Hippocampal formation (tissue), 2 donors: ENCODE data around the gene RNASEH2A.

Experiments used
- DNase-seq, 2 donors: peaks; one replicate each; lab custom pipeline; 2025; lab: John Stamatoyannopoulos, UW

The RNASEH2A gene

DNA sequence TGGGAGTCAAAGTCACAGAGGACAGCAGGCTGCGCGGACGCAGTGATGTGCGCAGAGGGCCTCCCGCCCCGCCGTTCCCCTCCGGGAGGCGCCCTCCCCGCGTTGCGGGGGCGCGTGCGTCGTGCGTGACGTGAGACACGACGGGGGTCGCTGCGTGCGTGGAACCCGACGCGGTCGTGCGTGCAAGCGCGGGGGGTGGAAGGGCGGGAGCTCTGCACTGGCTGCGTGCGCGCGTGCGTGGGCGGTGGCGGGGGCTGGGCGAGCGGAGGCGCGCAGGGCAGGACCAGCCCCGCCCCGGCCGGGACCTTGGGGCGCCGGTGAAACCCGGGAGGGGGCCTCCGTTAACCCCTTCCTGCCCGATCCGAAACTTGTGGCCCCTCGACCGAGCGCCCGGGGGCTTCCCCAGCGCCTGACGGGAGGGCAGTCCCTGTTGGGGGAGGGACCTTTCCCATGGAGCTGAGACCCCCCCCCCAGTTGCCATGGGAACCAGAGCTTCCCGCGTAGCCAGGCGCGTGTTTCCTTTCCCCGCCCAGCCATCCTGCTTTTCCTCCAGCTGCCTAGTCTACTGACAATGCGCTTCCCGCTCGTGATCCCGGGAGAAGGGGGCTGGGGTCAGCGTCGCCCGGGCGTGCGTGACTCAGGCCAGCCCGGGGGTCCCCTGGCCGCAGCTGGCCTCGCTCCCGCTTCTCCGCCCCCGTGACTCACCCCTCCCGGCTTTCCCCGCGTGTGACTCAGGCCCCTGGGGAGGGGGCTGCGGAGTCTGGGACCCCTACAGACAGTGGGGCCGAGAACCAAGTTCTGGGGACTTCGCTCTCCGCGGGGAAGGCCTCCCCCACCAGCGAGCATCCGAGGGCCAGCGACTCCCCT lies 23.7 kb upstream of the RNASEH2A start:
- peak; percentile 74 to 75 for DNase-seq

DNA sequence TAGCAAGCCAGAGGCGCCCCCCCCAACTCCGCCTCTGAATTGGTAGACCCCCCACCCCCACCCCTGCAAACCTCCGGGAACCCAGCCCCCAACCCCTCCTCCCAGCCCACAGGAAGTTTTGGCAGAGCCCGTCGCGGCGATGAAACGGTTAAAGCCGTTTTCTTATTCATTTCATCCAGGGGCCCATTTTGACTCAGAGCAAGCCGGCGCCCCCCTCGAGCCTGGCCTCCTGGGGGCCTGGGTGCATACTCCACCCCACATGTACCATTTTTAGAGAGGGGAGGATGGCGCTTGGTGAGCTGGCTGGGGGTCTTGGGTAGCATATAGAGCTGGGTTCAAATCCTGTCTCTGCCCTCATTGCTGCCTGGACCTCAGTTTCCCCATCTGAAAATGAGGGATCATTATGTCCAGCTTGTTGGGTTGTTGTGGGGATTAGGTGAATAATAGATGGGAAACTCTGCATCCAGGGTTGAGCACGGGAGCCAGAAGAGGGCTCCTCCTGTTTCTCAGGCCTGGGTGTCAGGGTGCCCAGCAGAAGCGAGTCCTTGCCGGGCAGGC lies 23.0 kb upstream of the RNASEH2A start:
- no peak for DNase-seq

GRCh38 chr19:12783849-12784393 lies 22.5 kb upstream of the RNASEH2A start:
- no peak for DNase-seq

DNA sequence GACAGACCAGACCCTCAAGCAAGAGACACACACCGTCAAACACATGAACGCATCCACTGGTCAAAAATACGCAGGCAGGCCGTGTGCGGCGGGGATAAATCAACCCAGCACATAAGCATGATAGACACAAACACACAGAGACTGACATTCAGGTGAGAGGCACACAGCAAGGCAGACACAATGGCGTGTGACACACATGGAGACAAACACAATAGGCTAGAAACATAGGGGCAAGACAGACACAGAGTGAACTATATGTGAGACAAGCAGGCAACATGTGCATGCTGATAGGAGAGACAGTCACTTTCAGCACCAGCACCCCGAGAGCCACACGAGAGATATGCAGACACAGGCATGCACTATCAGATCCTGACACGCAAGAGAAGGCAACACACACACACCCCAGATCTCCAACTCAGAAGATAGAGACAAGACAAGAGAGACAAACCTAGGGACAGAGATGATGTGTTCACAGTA lies 22.0 kb upstream of the RNASEH2A start:
- no peak for DNase-seq

DNA sequence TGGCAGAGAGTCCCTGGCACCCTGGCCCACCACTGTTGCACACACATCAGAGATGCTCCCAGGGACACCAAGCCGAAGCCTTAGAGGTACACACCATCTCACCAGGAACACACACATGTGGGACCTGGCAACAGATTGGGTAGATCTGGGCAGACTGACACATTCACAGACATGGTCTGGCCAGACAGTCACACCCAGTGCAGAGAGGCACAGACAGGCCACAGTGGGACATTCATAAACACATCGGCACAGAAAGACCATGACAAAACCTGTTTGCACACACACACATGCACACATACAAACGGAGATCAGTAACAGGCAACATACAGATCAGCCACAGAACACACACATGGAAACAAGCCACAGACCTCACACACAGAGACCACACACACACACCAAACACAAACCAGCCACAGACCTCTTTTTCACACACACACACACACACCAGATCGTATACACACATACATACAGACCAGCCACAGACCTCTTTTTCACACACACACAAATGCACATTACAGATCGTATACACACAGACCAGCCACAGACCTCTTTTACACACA lies 21.4 kb upstream of the RNASEH2A start:
- DNase-seq, result no peak

DNA sequence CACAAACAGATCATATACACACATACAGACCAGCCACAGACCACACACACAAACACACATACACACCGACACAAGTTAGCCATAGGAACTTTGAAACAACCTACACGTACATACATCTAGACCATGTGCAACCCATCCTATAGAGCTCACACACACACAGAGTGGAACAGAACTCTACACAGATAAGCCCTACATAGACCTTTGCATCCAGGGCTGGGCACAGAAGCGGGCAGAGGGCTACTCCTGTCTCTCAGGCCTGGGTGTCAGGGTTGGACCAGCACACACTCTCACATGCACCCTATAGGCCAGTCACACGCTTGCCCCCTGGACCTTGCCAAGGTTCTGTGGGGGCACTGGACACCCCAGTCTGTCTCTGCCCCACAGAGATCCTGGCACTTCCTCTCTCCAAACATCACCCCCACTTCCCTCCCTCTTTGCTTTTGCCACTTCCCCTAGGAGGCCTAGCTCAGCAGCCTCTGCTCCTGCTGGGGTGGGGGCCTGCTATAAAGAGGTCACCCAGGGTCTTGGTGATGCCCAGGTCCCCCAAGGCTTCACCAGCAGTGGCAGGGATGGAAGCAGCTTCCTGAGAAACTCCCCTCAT lies 20.9 kb upstream of the RNASEH2A start:
- peak; percentile 17 to 37 for DNase-seq

DNA sequence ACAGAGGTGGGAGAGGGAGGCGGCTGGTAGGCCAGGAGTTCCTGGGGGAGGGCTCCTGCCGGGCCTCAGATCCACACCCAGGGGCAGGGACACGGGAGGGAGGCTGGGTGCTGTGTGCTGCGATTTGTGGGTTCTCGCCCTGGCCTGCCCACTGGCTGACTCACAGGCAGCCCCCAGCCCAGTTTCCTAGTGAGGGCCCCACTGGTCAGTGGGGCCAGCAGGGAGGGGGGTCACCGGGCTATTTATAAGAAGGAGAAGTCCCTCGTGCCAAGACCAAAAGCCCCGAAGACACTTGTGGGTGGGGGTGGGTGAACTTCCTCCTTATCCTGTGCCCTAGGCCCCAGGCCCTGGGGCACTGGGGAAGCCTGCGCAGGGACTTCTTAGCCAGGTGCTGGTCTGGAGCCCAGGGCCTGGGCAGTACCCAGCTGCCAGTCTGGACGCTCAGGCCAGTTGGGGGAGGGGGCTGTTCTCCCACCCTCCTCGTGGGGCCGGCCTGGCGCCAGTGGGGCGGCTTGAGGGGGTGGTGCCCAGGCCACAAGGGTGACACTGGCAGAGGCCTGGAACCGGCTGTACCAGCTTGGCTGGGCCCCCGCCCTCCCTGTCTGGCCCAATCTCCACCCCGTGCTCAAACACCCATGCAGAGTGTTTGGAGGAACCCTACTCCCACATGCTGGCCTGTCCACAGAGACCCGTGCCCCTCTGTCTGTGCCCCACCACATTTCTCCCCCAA lies 20.1 kb upstream of the RNASEH2A start:
- peak; percentile 45 to 56 for DNase-seq

DNA sequence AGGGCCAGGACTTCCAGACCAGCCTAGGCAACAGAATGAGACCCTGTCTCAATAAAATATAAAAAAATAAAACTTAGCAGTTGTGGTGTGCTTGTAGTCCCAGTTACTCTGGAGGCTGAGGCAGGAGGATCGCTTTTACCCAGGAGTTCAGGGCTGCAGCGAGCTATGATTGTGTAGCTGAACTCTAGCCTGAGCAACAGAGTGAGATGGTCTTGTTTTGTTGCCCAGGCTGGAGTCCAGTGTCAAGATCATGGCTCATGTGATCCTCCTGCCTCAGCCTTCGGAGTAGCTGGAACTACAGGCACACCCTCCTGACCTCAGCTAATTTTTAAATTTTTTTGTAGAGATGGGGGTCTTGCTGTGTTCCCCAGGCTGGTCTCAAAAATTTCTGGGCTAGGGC lies 19.4 kb upstream of the RNASEH2A start:
- DNase-seq, result no peak

DNA sequence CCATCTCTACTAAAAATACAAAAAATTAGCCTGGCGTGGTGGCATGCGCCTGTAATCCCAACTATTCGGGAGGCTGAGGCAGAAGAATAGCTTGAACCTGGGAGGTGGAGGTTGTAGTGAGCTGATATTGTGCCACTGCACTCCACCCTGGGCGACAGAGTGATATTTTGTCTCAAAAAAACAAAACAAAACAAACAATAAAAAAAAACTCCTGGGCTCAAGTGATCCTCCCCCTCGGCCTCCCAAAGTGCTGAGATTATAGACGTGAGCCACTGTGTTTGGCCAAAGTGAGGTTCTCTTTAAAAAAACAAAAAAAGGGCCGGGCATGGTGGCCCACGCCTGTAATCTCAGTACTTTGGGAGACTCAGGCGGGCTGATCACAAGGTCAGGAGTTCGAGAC lies 18.9 kb upstream of the RNASEH2A start:
- no peak for DNase-seq

GRCh38 chr19:12788042-12788681 lies 18.2 kb upstream of the RNASEH2A start:
- DNase-seq, result no peak

DNA sequence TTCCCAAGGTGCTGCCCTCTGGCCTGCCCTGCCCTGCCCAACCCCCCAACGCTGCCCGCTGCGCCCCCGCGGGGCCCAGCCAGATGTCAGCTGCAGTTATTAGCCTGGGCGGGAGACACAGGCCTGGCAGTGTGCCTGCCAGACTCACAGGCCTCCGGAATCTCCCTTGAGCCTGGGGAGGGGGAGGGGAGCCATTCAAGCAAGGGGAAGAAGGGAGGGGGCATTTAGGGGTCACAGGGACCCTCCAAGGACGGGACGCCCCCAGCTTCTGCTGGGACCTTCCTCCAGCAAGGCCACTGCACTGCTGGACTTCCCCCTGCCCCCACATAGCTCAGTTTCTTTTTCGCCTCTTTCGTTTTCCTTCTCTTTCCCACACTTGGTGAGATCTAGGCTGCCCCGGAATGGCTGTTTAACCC lies 17.7 kb upstream of the RNASEH2A start:
- DNase-seq, result peak in 1 of 2 donors; percentile 52

DNA sequence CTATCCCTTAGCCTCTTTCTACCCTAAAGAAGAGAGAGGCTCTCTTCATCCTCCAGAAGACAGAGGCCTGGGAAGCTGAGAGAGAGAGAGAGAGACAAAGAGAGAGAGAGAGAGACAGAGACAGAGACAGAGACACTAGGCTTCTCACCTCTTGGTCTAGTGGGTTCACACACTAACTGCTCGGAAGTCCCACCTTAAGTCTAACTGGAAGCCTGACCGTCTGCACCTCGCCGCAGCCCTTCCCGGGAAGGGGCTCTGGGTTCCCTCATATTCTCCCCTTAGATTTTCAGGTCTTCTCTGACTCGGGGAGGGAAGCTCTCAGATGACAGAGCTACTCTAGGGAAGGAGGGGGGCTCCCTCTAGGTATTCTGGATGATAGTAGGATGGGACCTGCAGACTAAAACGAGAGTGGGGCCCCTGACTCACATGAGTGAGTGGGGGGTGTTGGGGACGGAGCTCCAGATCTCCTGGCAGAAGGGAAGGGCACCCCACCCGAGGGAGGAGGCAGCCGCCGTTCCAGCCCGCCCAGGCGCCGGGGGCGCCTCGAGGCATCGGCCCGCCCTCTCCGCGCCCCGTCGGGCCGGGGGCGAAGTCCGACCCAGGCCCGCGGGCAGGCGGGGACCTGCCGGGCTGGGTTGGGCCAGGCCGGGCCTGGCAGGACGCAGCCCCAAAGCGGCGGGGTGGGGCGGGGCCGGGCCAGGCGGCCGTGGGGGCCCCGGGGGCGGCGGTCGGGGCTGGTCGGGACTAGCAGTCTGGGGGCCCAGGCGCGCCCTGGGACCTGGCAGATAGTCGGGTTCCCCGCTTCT lies 17.1 kb upstream of the RNASEH2A start:
- DNase-seq, result peak in 1 of 2 donors; percentile 12

DNA sequence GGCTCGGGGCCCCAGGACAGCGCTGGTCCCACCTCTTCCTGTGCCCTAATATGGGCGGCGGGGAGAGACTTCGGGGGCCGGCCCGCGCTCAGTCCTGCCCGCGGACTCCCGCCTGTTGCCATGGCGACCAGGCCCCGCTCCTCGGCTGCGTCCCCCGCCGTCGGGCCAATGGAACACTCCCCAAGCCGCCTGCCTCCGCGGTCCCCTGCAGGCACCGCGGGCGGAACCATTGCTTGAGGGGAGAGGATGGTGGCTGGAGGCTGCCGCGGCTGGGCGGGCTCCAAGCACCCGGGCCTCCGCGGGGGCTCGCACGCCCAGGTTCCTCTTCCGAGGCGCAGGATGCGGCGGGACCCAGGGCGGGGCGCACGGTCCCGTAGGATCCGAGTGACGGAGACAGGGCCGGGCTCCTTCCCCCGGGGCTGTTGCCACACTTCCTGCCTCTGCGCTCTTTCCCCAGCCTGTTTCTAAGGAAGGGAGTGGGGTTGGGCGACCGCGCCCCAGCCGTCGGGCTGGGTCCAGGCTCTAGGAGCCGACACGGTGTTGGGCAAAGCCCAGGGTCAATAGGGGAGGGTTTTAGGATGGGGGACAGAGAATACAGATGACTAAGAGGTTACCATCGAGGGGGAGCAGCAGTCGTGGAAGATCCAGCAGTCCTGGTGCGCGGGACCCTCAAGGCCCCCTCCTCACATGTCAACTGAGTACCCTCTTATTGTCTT lies 16.3 kb upstream of the RNASEH2A start:
- DNase-seq, result peak; percentile 89 to 94

- DNase-seq, result peak; percentile 42 to 44
Measured at GRCh38 chr19:12790628-12791344, 15.6 kb upstream of the RNASEH2A start.

GRCh38 chr19:12791345-12792050 lies 14.9 kb upstream of the RNASEH2A start, which contains the start of gene JUNB:
Gene JUNB (plus strand): TSS chr19:12791486. CDS start chr19:12791772, 286 bp downstream.
- peak; percentile 95 to 98 for DNase-seq

- DNase-seq, result peak; percentile 29 to 46
Measured at GRCh38 chr19:12792051-12792852, 14.1 kb upstream of the RNASEH2A start.

GRCh38 chr19:12792853-12793289 lies 13.5 kb upstream of the RNASEH2A start:
- DNase-seq, result no peak
